NCI-H2227 (cell line): ENCODE results near the gene MS4A3.
"Not testable (repeated sequence)": the region's sequence is repeated elsewhere in the genome, so short reads cannot be mapped to it uniquely, and the experiment has no call there.

ENCODE experiments used
- DNase-seq: peaks from one replicate; lab custom pipeline; 2025; ENCODE audit not compliant: unreplicated experiment; lab: John Stamatoyannopoulos, UW

Gene MS4A3

GRCh38 chr11:60088364-60088763 is 31.9 kb downstream of the MS4A3 start, which contains the start of gene MS4A2:
Gene MS4A2, plus strand, starts transcription at chr11:60088664. Its CDS starts 102 bp downstream, at chr11:60088766.
- DNase-seq: no peak

DNA sequence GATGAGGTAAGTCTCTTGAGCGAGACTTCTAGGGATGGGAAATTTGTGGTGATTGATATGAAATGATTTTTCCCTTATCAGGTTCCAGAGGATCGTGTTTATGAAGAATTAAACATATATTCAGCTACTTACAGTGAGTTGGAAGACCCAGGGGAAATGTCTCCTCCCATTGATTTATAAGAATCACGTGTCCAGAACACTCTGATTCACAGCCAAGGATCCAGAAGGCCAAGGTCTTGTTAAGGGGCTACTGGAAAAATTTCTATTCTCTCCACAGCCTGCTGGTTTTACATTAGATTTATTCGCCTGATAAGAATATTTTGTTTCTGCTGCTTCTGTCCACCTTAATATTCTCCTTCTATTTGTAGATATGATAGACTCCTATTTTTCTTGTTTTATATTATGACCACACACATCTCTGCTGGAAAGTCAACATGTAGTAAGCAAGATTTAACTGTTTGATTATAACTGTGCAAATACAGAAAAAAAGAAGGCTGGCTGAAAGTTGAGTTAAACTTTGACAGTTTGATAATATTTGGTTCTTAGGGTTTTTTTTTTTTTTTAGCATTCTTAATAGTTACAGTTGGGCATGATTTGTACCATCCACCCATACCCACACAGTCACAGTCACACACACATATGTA is 39.1 kb downstream of the MS4A3 start:
- no peak for DNase-seq

- no peak for DNase-seq
These were observed 40.7 kb downstream of the MS4A3 start for GRCh38 chr11:60097189-60097588.

- no peak for DNase-seq
These were observed 42.0 kb downstream of the MS4A3 start for GRCh38 chr11:60098508-60098907.

GRCh38 chr11:60100516-60100915 is 44.1 kb downstream of the MS4A3 start:
- DNase-seq: no peak

- DNase-seq: not testable (repeated sequence)
These were observed 44.9 kb downstream of the MS4A3 start for GRCh38 chr11:60101368-60101767.

- not testable (repeated sequence) for DNase-seq
These were observed 48.1 kb downstream of the MS4A3 start for GRCh38 chr11:60104471-60105115.

DNA sequence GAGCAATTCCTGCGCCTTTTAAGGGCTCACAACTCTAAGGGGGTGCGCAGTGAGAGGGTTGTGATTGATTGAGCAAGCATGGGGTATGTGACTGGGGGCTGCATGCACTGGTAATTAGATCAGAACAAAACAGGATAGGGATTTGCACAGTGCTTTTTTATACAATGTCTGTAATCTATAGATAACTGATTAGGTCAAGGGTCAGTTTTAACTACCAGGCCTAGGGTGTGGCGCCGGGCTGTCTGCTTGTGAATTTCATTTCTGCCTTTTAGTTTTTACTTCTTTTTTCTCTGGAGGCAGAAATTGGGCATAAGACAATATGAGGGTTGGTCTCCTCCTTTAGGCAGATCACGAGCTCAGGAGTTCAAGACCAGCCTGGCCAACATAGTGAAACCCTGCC is 52.2 kb downstream of the MS4A3 start:
- DNase-seq: not testable (repeated sequence)

DNA sequence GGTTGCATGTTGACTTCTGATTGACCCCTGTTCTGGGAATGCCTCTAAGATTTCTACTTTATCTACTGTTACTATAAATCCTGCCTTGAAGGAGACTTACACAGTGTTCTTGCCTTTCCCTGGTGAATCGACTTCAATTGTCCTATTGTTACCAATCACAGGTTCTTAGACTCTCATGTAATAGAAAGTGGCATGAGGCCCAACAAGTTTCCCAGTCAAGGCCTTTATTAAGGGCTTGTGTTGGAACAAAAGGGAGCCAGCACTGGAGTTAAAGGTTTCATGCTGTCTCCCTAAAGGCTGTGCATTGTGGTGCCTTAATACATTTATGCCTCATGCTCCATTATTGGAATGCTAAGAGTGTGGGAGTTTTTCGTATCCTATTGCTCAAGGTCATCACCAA is 55.3 kb downstream of the MS4A3 start:
- DNase-seq: no peak

GRCh38 chr11:60116996-60117790 is 60.7 kb downstream of the MS4A3 start:
- DNase-seq: no peak

- no peak for DNase-seq
These were observed 61.9 kb downstream of the MS4A3 start for GRCh38 chr11:60118338-60118737.

GRCh38 chr11:60119710-60120109 is 63.2 kb downstream of the MS4A3 start:
- DNase-seq: no peak
